ENCODE data around the gene NUDT3.

Gene NUDT3

DNA sequence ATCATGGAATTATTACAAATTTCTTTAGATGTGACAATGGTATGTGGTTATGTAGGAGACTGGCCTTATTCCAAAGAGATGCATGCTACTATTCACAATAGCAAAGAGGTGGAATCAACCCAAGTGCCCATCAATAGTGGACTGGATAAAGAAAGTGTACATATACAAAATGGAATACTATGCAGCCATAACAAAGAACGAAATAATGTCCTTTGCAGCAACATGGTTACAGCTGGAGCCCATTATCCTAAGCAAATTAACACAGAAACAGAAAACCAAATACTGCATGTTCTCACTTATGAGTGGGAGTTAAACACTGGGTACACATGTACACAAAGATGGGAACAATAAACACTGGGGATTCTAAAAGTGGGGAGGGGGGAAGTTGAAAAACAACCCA lies 69.7 kb downstream of the NUDT3 start:
- DNase-seq (ENCODE audit: low read depth in 3 of 3) = no peak

GRCh38 chr6:34321821-34322220 lies 70.6 kb downstream of the NUDT3 start:
- no peak for DNase-seq (ENCODE audit: low read depth in 3 of 3)

- no peak for DNase-seq (ENCODE audit: low read depth in 3 of 3)
Observed at GRCh38 chr6:34319471-34319885, 73.0 kb downstream of the NUDT3 start.

DNA sequence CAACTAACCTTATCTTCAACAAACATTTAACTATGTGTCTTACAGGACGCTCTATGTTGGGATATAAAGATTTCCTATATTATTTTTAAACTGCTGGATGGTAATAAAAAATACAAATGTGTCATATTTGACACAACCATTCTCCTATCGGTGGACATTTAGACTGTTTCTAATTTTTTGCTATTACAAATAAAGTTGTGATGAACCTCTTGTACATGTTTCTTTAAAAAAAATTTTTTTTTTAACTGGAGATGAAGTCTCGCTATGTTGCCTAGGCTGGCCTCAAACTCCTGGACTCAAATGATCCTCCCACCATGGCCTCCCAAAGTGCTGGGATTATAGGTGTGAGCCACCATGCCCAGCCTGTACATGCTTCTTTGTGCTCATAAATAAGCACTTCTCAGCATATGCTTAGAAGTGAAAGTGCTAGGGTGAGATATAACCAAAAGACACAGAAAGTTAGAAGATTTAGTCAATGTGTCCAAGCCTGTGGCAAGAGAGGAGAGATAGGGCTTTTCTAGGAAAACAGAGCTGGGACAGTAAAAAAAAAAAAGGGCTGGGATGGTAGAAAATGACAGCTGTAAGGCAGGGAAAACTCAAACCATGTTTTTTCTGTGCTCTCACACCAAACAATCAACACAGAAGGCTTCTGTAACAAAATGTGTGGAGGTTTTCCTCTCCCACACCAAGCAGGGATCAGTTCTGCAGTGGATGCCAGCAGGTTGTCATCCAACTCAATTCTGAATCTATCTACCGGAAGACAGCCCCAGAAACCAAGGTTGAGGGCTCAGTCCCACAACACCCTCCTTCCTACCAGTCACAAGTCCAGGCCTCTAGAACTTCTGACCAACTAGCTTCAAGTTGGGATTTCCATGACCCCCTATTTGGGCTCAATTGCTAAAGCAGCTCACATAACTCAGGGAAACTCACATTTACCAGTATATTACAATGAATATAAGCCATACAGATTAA lies 73.7 kb downstream of the NUDT3 start:
- no peak for DNase-seq (ENCODE audit: low read depth in 3 of 3)

DNA sequence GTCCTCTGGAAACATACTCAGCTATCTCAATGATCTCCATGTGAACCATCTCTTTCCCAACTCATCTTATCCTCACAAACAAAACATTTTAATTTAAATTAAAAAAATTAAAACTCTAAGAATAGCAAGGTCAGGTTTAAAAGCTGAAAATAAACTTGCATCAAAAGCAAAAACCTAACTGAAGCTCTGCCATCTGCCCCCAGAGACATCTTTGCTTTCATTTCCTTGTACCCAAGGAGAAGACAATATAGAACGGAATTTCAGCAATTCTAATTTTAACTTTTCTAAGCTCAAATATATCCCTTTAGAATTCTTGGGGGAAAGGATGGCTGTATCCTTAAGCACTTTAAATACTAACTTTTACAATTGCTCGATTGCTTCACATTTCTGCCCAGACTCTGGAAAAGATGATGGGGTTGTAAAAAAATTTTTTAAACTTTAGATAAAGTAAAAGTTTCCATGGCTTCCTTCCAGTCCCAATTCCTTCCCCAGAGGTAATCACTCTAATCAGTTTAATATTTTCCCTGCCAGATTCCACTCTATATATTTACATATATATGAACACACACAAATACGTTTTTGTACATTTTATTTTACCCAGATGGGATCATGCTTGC lies 74.5 kb downstream of the NUDT3 start:
- DNase-seq (ENCODE audit: low read depth in 3 of 3) = no peak

DNA sequence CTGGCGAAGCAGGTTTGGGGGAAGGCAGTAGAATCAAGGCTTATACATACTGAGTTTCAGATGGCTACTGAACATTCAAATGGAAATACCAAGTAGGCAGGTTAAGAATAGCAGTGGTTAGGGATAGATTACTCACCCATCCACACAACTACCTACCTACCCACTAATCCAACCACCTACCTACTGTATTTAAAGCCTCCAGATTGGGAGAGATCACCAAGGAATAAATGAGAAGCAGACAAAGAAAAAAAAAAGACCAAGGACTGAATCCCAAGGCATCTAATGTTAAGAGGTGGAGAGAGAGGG lies 75.3 kb downstream of the NUDT3 start:
- DNase-seq (ENCODE audit: low read depth in 3 of 3) = no peak

DNA sequence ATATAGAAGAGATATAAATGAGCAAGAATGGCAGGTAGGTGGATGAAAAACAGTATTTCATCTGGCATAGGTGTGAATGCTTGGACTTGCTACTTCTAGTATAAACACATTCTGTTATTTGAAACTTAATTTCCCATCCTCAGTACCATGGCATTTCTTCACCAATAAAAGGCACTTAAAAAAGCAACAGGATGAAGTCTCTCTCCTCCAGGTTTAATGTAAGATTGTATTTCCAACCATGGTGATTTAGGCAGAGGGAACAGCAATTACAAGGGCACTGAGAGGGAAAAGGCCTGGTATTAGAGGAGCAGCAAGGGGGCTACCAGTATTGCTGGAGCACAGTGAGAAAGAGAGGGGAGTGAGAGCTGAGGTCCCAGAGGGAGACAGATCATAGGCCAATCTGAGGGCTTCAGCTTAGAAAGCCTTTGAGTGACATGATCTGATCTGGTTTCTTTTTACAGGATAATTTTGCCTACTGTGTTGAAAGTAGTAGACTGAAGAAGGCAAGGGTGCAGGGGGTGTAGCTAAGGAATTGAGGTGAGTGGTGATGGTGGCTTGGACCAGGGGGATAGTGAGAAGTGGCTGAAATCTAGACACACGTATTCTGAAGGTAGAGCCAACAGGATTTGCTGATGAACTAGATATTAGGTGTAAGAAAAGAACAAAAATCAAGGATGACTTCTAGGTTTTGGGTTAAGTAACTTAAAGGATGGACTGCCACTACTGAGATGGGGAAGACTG lies 75.9 kb downstream of the NUDT3 start:
- DNase-seq (ENCODE audit: low read depth in 3 of 3) = no peak

DNA sequence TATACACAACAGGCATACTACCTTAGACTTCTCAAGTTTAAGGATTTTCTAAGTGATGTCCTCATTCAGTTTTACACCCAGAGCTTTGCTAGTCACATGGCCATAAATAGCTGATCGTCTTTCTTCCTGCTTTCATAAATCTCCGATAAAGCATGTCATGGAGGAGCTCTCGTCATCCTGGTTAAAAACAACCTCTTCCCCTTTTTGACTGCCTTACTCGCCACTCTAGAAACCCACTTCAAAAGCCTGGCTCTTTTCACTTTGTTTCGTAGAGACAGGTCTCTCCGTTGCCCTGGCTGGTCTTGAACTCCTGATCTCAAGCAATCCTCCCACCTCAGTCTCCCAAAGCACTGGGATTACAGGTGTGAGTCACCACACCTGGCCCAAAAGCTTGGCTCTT lies 76.7 kb downstream of the NUDT3 start:
- DNase-seq (ENCODE audit: low read depth in 3 of 3) = peak in 1 of 3 experiments; percentile 4

- DNase-seq (ENCODE audit: low read depth in 3 of 3) = no peak
Observed at GRCh38 chr6:34315256-34315655, 77.2 kb downstream of the NUDT3 start.

- DNase-seq (ENCODE audit: low read depth in 3 of 3) = no peak
Observed at GRCh38 chr6:34312259-34312658, 80.2 kb downstream of the NUDT3 start.

- no peak for DNase-seq (ENCODE audit: low read depth in 3 of 3)
Observed at GRCh38 chr6:34310817-34311216, 81.7 kb downstream of the NUDT3 start.

- DNase-seq (ENCODE audit: low read depth in 3 of 3) = no peak
Observed at GRCh38 chr6:34308483-34308882, 84.0 kb downstream of the NUDT3 start.

- DNase-seq (ENCODE audit: low read depth in 3 of 3) = no peak
Observed at GRCh38 chr6:34305982-34306708, 86.3 kb downstream of the NUDT3 start.

GRCh38 chr6:34305497-34305896 lies 87.0 kb downstream of the NUDT3 start:
- no peak for DNase-seq (ENCODE audit: low read depth in 3 of 3)

DNA sequence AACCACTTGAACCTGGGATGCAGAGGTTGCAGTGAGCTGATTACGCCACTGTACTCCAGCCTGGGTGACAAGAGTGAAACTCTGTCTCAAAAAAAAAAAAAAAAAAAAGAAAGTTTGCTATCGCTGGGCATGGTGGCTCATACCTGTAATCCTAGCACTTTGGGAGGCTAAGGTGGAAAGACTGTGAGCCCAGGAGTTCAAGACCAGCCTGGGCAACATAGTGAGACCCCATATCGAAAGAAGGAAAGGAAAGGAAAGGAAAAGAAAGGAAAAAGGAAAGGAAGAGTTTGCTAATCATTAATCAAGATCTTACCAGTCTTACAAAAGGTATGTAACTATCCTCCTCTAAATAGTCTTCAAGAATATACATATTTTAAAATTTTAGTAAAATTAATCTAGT lies 88.3 kb downstream of the NUDT3 start:
- DNase-seq (ENCODE audit: low read depth in 3 of 3) = no peak

DNA sequence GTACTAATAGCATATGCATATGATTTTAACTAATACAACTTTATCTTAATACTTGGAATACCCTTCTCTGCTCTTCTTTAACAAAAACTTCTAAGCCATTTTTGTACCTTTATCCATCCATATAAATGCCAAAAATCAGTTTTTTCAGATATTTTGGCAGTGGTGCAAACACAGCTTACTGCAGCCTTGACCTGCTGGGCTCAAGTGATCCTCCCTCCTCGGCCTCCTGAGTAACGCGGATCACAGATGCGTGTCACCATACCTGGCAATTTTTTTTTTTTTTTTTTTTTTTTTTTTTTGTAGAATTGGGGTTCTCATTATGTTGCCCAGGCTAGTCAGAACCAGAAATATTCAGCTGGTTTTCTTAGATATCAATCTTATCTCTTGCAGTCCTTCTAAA lies 89.5 kb downstream of the NUDT3 start:
- no peak for DNase-seq (ENCODE audit: low read depth in 3 of 3)

DNA sequence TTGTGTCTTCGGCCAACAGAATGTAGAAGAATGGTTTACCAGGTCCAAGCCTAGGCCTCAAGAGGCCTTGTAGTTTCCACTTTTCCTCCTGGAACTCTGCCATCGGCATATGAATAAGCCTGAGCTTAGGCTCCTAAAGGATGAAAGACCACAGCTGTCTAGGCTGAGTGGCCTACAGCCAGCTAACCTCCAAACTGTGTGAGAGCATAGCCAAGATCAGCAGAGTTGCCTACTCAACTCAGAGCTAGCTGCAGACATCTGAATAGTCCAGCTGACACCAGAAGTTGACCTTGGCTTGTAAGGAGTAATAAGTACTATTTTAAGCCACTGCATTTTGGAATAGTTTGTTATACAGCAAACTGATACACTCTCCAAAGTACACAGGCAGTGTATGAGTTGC lies 91.1 kb downstream of the NUDT3 start:
- DNase-seq (ENCODE audit: low read depth in 3 of 3) = no peak

DNA sequence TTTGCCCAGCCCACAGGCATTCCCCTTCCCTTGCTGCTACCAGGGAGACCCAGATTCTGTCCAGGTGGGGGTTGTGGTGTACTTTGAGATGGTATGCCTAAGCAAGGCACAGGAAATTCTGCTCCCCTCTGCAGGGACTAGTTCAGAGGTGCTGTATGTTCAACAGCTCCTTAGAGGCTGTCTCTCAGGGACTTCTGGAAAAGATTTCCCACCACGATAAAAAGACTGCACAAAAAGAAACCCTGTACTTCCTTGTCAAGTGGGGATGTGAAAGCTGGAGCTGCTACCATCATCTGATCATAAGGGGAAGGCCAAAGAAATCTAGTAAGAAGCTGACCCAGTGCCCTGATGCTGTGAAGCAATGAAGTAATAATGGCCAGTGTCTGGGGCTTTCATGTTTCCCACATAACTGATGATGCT lies 92.1 kb downstream of the NUDT3 start:
- no peak for DNase-seq (ENCODE audit: low read depth in 3 of 3)

- DNase-seq (ENCODE audit: low read depth in 3 of 3) = no peak
Observed at GRCh38 chr6:34298941-34299340, 93.5 kb downstream of the NUDT3 start.

GRCh38 chr6:34295721-34296120 lies 96.7 kb downstream of the NUDT3 start:
- peak in 1 of 3 experiments; percentile 4 for DNase-seq (ENCODE audit: low read depth in 3 of 3)

DNA sequence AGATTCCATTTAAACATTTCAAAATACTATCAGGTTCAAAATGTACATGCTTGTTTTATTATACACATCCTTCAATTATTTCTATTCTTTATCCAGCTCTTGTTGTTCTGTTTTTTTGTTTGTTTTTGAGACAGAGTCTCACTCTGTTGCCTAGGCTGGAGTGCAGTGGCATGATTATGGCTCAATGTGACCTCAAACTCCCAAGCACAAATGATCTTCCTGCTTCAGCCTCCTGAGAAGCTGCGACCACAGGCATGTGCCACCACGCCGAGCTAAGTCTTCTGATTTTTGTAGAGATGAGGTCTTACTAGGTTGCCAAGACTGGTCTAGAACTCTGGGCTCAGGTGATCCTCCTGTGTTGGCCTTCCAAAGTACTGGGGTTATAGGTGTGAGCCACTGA lies 99.5 kb downstream of the NUDT3 start:
- no peak for DNase-seq (ENCODE audit: low read depth in 3 of 3)

DNA sequence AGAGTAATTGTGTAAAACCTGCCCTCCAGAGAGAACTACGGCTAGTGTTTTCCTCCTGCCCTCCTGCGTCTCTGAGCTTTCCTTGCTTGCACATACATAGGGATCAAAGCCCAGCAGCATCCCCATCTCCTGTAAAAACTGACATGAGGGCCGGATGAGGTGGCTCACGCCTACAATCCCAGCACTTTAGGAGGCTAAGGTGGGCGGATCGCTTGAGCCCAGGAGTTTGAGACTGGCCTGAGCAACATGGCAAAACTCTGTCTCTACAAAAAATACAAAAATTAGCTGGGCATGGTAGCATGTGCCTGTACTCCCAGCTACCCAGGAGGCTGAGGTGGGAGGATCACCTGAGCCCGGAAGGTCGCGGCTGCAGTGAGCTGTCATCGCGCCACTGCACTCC lies 103.3 kb downstream of the NUDT3 start:
- DNase-seq (ENCODE audit: low read depth in 3 of 3) = no peak
